Kidney glomerular epithelial cell (primary cell): ENCODE data around the gene LRP1B.
"Not testable (repeated sequence)": the region's sequence is repeated elsewhere in the genome, so short reads cannot be mapped to it uniquely, and the experiment has no call there.

Experiments used
- DNase-seq: peaks from one replicate; lab custom pipeline; 2025; lab: John Stamatoyannopoulos, UW

The LRP1B gene

DNA sequence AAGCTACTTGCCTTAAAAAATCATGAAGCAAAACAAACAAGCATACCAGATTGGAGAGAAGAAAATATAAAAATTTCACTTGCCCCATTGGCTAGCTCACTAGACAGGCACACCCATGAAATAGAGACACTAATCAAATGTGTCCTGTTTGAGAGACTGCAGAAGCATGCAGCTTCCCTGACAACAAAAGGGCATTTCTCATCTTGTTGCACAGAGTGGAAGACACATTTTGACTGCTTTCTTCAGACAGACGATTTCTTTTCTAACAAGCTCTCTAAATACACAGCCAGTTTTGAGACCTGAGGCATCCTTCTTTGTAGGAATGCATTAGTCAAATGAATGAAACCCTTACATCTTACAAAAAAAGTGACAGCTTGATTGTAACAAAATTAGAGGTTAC, 1792.0 kb downstream of the LRP1B start:
- no peak for DNase-seq

DNA sequence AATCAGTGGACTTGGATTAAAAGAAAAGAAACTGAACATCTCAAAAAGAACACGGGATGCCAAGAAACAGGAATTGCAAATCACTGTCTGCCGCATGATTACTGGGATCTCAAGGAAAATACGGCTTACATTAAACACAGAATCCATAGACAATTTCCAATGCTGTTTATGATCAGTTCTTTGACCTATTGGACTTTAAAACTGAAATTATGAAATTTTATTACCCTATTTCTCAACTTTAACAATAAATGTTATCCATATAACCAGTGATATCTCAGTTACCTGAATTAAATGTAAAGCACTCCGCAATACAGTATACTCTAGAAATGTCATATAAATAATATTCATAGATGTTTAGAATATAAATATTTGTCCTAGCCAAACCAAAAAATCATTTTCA, 1793.8 kb downstream of the LRP1B start:
- DNase-seq = no peak

DNA sequence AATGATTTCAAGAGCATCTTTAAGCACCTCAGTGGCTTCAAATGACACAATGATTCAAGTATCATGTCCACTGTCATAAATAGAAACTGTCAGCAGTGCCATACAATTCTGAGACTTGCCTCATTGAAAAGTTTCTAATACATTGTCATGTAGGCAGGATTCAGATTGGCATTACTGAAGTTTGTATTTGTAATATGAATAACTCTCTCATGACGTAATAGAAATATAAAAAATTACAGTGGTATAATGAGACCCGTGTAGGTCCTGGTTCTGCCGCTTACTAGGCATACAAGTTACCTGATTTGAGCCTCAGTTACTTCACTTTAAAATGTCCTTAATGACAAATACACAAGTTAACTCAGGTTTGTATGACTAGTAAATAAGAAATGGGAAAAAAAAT, 1814.5 kb downstream of the LRP1B start:
- DNase-seq = no peak

- DNase-seq = no peak
Observed at GRCh38 chr2:140311905-140312304, 1818.9 kb downstream of the LRP1B start.

- no peak for DNase-seq
Observed at GRCh38 chr2:140308706-140309105, 1822.1 kb downstream of the LRP1B start.

- DNase-seq = no peak
Observed at GRCh38 chr2:140307532-140307931, 1823.3 kb downstream of the LRP1B start.

DNA sequence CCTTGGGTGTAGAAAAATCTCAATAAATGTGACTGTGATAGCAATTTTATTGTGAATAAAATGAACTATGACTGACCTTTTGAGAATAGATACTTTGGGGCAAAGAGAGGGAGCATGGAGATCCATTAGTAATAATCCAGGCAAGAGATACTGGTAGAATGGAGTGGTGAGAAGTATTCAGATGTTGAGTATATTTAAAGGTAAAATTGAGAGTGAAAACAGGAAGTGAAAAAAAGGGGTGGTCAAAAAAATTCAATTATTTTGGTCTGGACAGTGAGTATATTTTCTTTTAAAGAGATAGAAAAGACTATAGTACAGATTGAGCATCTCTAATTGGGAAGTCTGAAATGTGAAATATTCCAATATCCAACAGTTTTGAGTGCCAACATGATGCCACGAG, 1835.0 kb downstream of the LRP1B start:
- DNase-seq = no peak

DNA sequence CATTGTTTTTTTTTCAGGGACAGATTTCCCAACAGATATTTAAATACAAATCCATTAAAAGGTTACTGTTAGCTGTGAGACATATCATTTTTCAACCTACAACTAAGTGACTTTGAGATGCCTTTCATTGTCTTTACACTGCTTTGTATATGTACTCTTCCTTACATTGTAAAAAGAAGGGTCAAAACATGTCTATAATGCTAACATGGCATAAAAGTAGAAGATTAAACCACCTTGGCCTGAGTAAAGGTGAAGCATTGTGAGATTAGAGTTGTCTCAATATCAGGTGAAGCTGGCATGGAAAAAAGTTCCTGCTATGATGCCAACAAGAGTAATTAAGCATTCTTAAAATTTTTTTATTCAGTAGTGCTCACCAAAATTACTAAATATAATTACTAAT, 1842.1 kb downstream of the LRP1B start:
- no peak for DNase-seq

DNA sequence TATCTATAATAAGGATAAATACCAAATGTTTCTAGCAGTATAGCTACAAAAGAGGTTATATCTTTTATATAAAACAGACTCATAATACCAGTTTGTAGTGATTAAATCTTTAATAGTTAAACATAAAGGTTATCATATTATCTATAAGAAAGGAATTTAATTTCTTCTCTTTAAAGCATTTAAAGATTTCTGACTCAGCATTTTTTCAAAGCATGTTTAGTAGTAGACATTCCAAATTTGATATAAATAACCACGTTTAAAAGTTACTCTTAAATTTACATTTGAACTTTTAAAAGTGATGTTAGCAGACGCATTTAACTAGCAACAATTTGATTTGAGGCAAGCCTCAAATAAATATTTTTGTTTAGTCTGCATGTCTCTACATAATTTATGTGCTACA, 1842.6 kb downstream of the LRP1B start:
- no peak for DNase-seq

GRCh38 chr2:140286377-140286776, 1844.4 kb downstream of the LRP1B start:
- DNase-seq = no peak

DNA sequence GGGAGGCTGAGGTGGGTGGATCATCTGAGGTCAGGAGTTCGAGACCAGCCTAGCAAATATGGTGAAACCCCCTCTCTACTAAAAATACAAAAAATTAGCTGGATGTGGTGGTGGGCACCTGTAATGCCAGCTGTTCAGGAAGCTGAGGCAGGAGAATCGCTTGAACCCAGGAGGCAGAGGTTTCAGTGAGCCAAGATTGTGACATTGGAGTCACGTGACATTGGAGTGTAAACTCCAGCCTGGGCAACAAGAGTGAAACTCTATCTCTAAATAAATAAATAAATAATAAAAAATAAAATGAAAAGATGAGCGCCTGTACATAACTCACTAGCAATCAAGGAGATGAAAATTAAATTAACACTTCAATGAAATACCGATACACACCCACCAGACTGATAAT, 1853.5 kb downstream of the LRP1B start:
- not testable (repeated sequence) for DNase-seq

GRCh38 chr2:140276661-140277060, 1854.2 kb downstream of the LRP1B start:
- DNase-seq = no peak

GRCh38 chr2:140275427-140275826, 1855.4 kb downstream of the LRP1B start:
- DNase-seq = no peak

DNA sequence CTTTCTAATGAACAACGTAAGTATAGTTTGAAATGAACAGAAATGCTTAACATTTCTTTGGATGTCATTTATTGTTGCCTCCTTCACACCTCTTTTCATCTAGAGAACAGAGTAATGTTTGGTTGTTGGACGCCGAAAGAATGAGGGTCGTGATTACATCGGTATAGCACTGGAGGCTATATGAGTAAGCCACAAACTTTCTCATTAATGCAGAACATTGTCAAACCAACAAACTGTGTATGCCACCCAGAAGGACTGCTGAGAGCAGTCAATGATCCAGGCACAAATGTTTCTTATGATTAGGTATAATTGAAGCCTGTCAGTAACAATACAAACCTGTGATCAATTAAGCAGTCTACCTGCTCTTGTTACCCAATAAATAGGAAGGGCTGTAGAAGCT, 1855.9 kb downstream of the LRP1B start:
- DNase-seq = no peak

DNA sequence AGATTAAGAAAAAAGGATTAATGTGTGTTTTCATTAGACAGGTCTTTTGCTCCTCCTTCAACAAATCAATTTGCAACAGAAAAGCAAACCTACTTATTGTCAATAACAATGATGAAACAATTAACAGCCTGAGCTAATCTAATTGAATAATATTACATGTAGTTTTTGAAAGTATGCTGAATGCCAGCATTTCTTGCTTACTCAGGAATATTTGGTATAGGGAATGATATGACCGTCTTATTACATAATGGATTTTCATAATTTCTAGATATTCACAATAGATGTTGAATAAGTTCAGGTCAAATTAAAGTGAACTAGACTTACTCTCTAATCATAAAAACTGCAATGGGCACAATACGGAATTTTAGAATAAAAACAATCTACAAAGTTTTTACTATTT, 1856.9 kb downstream of the LRP1B start:
- DNase-seq = no peak

DNA sequence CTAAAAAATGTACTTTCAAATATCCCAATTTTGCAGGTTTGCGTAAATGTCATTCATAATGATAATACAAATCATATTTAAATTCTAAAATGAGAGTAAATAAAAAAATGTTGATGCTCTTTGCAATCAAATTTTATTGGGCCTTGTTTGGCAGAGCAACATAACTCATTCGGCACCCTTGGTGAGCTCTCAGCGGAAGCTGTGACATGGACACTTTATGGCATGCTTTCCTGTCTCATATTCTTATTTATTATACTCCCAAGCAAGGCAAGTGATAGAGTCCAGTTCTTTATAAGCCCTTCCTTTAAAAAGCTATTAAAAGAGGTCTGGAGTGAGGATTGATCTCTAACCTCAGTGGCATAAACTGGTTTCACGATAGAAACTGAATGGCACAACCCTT, 1857.4 kb downstream of the LRP1B start:
- no peak for DNase-seq

DNA sequence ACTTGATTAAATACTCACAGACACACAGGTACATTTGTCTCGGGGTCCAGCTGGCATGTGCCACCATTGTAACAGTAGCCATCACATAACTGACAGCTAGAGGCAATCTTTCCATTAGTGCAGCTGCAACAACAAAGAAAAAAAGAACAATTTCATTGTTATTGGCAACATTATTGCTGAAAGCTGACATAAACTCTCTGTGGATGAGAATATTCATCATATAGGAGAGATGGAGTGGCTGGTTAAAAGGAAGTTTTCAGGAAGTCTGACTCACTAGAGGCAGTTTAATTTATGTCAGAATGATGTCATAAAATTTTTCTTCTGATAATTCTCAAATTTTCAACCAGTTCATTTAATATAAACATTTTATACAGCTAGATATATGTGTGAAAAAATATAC, 1860.6 kb downstream of the LRP1B start:
- no peak for DNase-seq

- no peak for DNase-seq
Observed at GRCh38 chr2:140269000-140269399, 1861.8 kb downstream of the LRP1B start.

GRCh38 chr2:140262908-140263307, 1867.9 kb downstream of the LRP1B start:
- no peak for DNase-seq

DNA sequence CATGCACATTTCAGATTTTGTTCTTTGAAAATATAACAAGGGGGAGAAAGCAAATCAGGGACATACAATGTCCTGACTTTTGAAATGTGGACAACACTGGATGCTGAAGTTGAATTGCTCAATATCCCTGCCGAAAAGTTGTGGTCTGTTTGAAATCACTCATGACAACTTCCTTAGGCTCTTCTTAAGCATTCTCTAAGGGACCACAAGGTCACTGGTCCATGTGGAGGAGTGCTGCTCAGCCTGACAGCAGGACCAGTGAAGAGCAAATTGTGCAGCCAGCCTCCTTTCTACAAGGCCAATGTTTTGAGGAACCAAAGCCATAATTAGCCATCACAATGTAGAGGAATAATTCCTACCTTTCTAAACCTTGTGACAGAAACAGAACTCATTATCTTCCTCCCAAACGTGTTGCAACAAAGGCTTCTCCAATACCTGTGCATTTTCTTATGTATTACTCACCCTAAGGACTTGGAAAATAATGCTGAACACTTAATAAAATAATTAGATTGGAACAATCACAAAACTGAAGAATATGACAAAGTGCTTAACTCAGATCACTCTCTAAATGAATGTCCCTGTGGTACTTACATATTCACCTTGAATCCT, 1873.0 kb downstream of the LRP1B start:
- no peak for DNase-seq

DNA sequence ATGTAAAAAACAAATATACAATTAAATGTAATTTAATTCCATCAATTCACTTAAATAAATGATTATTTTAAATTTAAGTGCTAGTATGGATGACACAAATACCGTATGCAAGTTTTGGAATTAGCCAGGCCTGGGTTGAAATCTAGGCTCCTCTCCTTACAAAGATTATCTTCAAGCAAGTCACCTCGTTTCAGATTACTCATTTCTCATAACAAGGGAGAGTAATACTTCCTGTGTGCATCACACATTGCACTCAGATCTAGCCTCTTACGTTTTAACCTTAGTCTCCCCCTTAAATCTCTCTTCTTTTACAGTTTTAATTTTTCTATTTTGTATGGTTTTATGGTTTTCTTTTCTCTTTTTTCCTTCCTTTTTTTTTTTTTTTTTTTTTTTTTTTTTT, 1874.7 kb downstream of the LRP1B start:
- no peak for DNase-seq

- DNase-seq = no peak
Observed at GRCh38 chr2:140249821-140250220, 1881.0 kb downstream of the LRP1B start.

DNA sequence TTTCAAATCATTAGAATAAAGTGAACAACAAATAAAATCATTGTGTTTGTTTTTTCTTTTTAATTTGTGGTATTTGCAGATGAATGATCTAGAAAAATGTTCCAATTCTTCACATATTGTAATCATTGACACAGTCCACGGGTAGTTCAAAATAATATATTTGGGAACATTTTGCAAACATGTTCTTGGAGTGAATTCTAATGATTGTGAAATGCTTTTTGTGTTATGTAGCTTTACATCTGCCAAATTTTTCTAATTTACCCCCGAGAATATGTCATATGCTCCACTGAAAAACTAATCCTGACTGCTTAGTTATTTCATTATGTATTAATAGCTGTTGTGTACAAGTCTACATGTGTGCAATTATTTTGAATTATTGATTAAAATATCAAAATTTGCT, 1882.2 kb downstream of the LRP1B start:
- no peak for DNase-seq

- DNase-seq = no peak
Observed at GRCh38 chr2:140247451-140248195, 1883.2 kb downstream of the LRP1B start.
